Suppressor macrophage treated with lipopolysaccharide for 1 hour (primary cell): ENCODE data around the gene GRIFIN.
"Not testable (repeated sequence)": the region's sequence is repeated elsewhere in the genome, so short reads cannot be mapped to it uniquely, and the experiment has no call there.

Experiments used
- DNase-seq, 3 donors: peaks; one replicate each; pipeline ENCODE4 v3.0.0-alpha.2; 2020 to 2022

Gene GRIFIN

DNA sequence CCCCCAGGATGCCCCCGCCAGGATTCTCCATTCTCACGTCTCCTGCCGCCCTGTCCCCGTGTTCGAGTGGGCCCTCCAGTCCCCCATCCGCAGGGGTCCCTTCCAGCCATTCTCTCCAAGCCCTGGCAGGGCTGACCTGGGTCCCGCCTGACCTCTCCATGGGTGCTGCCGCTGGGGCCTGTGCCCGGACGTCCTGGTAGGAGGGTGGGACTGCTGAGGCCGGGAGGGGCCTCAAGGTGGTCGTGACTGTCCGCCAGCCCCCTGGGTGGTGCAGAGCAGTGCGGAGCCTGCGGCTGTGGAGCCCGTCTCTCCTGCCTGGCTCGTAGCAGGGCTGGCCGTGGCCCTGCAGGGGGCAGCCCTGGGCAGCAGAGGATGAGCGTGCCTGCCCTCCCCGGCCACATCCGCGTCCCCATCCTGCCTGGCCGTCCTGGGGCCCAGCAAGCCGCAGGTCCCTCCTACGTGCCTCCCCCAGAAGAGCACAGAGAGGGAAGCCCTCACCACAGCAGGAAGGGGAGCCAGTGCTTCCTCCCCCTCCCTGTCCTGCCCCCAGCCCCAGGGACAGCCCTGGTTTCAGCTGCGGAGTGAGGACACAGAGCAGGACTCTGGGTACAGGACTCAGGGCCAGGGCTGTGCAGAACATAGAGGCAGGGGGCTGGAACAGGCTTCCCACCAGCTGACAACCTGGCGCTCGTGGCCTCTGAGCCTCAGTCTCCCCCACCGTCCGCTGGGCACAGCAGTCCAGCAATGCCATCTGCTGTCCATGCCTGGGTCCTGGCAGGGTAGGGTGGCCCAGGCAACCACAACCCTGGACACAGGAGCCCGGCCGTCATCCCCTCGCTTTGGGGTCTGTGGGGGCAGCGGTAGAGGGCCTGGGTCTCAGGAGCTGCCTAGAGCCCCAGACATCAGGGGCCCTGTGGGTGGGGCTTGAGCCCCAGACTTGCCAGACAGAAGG is 1.5 kb upstream of the GRIFIN start:
- DNase-seq = peak; percentile 79 to 91 (median 85)

- no peak for DNase-seq
Measured at GRCh38 chr7:2476776-2477446, 713 bp upstream of the GRIFIN start.

- no peak for DNase-seq
Measured at GRCh38 chr7:2475678-2476015, 551 bp downstream of the GRIFIN start.

- no peak for DNase-seq
Measured at GRCh38 chr7:2474813-2475677, 1.2 kb downstream of the GRIFIN start.

DNA sequence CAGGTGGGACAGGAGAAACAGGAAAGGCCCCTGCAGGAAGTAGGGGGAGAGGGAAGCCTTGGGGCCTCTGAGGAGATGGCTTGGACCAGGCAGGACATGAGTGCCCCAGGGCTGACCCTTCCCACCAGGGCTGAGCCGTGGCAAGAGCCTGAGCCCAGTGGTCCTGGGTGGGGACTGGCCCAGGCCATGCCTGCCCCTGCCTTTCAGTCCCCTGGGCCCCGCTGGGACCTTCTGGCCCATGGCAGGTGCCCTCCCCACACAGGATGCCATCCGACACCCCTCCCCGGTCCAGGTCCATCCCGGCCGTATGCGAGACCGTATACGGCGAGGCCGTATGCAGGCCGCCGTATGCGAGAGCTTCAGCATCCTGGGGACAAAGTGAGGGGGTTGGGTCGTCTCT is 2.0 kb downstream of the GRIFIN start:
- DNase-seq = no peak

GRCh38 chr7:2473496-2474180 is 2.6 kb downstream of the GRIFIN start:
- no peak for DNase-seq

GRCh38 chr7:2472739-2473138 is 3.5 kb downstream of the GRIFIN start:
- no peak for DNase-seq

DNA sequence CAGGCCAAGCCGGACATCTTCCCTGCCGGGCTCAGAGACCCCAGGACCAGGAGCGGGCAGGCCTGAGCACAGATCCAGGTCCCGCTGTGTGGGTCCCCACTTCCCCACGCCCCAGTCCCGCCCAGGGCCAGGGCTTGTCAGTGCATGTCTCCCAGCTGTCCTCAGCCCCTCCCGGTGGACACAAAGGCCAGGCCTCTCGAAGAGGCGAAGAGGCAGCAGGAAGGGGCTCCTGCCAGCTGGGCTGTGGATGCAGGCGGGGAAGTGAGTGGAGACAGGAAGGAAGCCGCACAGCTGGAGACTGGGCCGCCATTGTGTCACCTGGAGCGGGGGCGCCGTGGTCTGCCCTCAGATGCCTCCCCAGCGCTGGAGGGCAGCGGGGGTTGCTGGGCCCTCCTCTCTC is 4.8 kb downstream of the GRIFIN start:
- DNase-seq = no peak

GRCh38 chr7:2471022-2471329 is 5.2 kb downstream of the GRIFIN start:
- DNase-seq = no peak

DNA sequence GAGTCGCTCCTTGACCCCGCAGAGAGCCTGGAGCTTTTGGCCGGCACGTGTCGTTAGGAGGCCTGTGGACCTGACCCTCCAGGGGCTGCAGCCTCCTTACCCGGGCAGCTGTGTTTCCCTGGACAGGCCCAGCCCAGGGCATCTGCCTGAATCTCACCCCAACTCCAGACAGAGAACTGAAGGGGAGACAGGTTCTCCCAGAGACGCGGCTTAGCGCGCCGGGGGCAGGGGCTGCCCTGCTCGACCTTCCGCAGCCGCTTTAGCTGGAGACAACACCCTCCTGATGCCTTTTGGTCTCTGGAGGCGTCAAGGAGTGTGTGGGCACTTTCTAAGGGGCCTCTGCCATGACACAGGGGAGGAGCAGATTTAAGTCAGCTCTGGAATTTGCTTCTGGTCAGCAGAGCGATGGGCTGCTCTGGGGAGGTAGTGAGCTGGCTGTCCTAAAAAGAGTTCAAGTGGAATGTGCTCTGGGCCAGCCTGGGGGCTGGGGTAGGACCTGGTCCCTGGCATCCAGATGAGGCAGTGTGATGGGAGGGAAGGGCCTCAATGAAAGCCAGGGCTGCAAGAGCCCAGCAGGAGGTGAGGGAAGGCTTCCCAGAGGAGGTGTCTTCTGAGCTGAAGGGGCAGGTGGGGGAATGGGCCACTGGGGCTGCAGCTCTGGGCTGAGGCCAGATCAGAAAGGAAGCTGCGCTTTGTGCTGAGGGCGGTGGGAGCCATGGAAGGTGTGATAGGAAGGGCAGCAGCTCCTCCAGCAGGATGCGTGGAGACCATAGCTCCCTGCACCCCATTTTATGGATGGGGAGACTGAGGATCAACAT is 5.8 kb downstream of the GRIFIN start:
- DNase-seq = no peak

- not testable (repeated sequence) for DNase-seq
Measured at GRCh38 chr7:2469460-2470203, 6.6 kb downstream of the GRIFIN start.

DNA sequence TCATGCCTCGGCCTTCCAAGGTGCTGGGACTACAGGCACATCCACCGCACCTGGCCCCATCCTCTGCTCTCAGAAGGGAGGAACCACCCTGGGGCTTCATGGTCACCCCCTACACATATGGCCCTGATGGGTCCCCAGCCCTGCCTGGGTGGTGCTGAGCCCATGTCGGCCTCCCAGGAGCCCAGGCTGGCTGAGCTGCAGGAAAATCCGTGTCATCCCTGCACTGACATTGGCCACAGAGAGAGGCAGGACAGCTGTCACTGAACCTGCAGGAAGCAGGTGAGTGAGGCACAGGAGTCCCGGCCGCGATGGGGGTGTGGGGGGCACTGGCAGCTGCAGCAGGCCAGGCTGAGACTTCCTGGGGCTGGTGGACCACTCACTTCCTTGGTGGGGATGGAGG is 8.0 kb downstream of the GRIFIN start:
- no peak for DNase-seq

DNA sequence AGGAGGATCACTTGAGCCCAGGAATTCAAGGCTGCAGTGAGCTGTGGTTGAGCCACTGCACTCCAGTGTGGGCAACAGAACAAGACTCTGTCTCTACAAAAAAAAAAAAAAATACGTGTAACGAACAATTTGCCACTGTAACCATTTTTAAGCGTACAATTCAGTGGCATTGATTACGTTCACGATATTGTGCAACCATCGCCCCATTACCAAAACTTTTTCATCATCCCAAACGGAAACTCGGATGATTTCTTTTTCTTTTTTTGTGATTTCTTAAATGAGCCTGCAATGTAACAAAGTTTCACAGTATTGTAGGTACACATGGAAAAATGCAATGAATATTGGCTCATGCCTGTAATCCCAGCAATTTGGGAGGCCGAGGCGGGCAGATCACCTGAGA is 9.5 kb downstream of the GRIFIN start:
- no peak for DNase-seq

DNA sequence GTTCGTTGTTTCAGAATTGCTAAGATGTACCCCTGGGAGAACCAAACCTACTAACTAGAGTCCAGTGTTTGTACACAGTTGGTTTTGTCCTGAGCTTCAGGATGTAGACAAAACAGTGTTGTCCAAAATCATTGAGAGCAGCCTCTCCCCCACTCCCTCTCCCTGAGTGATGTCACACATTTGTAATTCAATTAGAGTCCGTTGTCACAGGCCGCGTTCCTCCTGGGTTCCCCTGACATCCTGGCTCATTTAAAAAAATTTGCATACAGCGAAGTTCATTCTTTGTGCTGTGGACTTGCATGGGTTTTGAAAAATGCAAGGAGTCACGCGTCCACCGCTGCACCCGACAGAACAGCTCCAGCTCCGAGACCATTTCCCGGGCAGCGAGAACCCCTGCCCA is 10.3 kb downstream of the GRIFIN start:
- DNase-seq = no peak

DNA sequence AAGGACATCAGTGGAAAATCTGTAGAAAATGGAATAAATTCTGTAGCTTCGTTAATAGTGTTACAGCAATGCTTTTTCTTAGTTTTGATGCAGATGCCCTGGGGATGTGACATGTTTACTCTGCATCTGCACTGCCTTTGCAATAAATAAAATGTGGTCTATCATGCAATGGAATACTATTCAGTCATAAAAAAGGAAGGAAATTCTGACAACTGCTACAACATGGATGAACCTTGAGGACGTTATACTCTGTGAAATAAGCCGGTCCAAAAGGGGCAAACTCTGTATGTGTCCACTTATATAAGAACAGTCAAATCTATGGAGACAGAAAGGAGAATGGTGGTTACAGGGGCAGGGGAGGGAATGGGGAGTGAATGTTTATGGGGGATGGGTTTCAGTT is 13.5 kb downstream of the GRIFIN start:
- DNase-seq = no peak

GRCh38 chr7:2461268-2462026 is 14.8 kb downstream of the GRIFIN start:
- DNase-seq = no peak

GRCh38 chr7:2460641-2461040 is 15.6 kb downstream of the GRIFIN start:
- DNase-seq = no peak

GRCh38 chr7:2460188-2460587 is 16.0 kb downstream of the GRIFIN start:
- no peak for DNase-seq

- no peak for DNase-seq
Measured at GRCh38 chr7:2459674-2460073, 16.5 kb downstream of the GRIFIN start.

GRCh38 chr7:2453849-2454248 is 22.3 kb downstream of the GRIFIN start:
- not testable (repeated sequence) for DNase-seq
